MCF 10A (cell line): Measurements from ENCODE around the gene GAS1. TPM values are rescaled to one million over a fixed set of nuclear protein-coding genes. Genes with fewer than 3 reads are reported as not detected.

Experiments
- BruUV-seq: library from RNA; stranded (reverse); fragments of 400-500 nt; replicated peaks from 2 replicates; lab custom pipeline; 2021; lab: Mats Ljungman, UMichigan
- CTCF ChIA-PET: fragments of 300-600 bp; sonication (Branson Sonifier 250); formaldehyde crosslinking; extraction: SDS; loops from one replicate; lab custom pipeline; 2021; ENCODE audit warnings: antibody characterized with exemption, inconsistent platforms; lab: Yijun Ruan, JAX
- POLR2A ChIA-PET: fragments of 300-600, 350-650 bp; sonication (Branson Sonifier 250); formaldehyde crosslinking; extraction: SDS; loops from one replicate; lab custom pipeline; 2020; ENCODE audit warnings: antibody characterized with exemption, inconsistent platforms; lab: Yijun Ruan, JAX
- DNase-seq: peaks from one replicate; pipeline ENCODE4 v3.0.0-alpha.2; 2018; ENCODE audit not compliant: unreplicated experiment
- H3K27ac Mint-ChIP-seq: one replicate; pipeline ENCODE4 v1.8.0; 2022; ENCODE audit warnings: mild to moderate bottlenecking, low read depth, mixed read lengths; ENCODE audit not compliant: unreplicated experiment
- H3K27me3 Mint-ChIP-seq: one replicate; pipeline ENCODE4 v1.8.0; 2022; ENCODE audit warnings: mixed read lengths; ENCODE audit not compliant: insufficient read depth, unreplicated experiment
- H3K36me3 Mint-ChIP-seq: one replicate; pipeline ENCODE4 v1.8.0; 2022; ENCODE audit warnings: mild to moderate bottlenecking, moderate library complexity, mixed read lengths; ENCODE audit not compliant: insufficient read depth, unreplicated experiment
- H3K4me1 Mint-ChIP-seq: one replicate; pipeline ENCODE4 v1.8.0; 2022; ENCODE audit warnings: mixed read lengths; ENCODE audit not compliant: insufficient read depth, unreplicated experiment
- H3K4me3 Mint-ChIP-seq: one replicate; pipeline ENCODE4 v1.8.0; 2022; ENCODE audit warnings: mild to moderate bottlenecking, moderate library complexity, mixed read lengths; ENCODE audit not compliant: unreplicated experiment
- H3K9me3 Mint-ChIP-seq: one replicate; pipeline ENCODE4 v1.8.0; 2022; ENCODE audit warnings: mixed read lengths; ENCODE audit not compliant: unreplicated experiment
- intact Hi-C: fragments of 100-400 bp; cut with micrococcal nuclease; formaldehyde crosslinking; loops from 2 replicates; pipeline ENCODE4 v1.14.1; 2022
- total RNA-seq: library from RNA; stranded (reverse); gene quantifications from 2 replicates; pipeline ENCODE4 v1.2.3, GENCODE V29; 2022
- TF ChIP-seq, protein P1 (sequence below): fragments of 200-600 bp; IDR thresholded peaks from one replicate; pipeline ENCODE4 v1.8.0; 2022; ENCODE audit warnings: antibody characterized with exemption, mild to moderate bottlenecking; ENCODE audit not compliant: unreplicated experiment

Gene GAS1
- total RNA-seq, 1 experiment from 2014 or later = 11.4 TPM

- Mint-ChIP-seq H3K4me3 (no peak overlapping the region), H3K27ac (no peak overlapping the region), H3K9me3 (no peaks in the 10 kb centered on the region), H3K36me3 (no peaks in the 10 kb centered on the region), H3K4me1 (peaks cover 5% of the 10 kb centered on the region), H3K27me3 (no peaks in the 10 kb centered on the region)
- CTCF ChIA-PET = no interaction called here
- TF ChIP-seq, protein P1, sequence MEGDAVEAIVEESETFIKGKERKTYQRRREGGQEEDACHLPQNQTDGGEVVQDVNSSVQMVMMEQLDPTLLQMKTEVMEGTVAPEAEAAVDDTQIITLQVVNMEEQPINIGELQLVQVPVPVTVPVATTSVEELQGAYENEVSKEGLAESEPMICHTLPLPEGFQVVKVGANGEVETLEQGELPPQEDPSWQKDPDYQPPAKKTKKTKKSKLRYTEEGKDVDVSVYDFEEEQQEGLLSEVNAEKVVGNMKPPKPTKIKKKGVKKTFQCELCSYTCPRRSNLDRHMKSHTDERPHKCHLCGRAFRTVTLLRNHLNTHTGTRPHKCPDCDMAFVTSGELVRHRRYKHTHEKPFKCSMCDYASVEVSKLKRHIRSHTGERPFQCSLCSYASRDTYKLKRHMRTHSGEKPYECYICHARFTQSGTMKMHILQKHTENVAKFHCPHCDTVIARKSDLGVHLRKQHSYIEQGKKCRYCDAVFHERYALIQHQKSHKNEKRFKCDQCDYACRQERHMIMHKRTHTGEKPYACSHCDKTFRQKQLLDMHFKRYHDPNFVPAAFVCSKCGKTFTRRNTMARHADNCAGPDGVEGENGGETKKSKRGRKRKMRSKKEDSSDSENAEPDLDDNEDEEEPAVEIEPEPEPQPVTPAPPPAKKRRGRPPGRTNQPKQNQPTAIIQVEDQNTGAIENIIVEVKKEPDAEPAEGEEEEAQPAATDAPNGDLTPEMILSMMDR = no peak
- no TSS peak for BruUV-seq
- POLR2A ChIA-PET = no interaction called here
- intact Hi-C loops = no loop called here
- no peak for DNase-seq
Observed at GRCh38 chr9:86955042-86955441, 7.7 kb upstream of the GAS1 start.

- H3K4me3 Mint-ChIP-seq = no peak overlapping the region
- ChIA-PET POLR2A (interaction anchor here (1.4 kb wide), 1 partner anchor 28 kb away, joined by 3 read pairs; no protein-coding TSS in a partner anchor), CTCF (interaction anchor here (0.7 kb wide), 1 partner anchor 203 kb away, joined by 3 read pairs; no protein-coding TSS in a partner anchor)
- H3K27me3 Mint-ChIP-seq = no peaks in the 10 kb centered on the region
- TF ChIP-seq, protein P1 = no peak
- H3K36me3 Mint-ChIP-seq = no peaks in the 10 kb centered on the region
- H3K9me3 Mint-ChIP-seq = no peaks in the 10 kb centered on the region
- H3K4me1 Mint-ChIP-seq = no peaks in the 10 kb centered on the region
- no peak overlapping the region for H3K27ac Mint-ChIP-seq
- DNase-seq = no peak
- intact Hi-C loops = no loop called here
- no TSS peak for BruUV-seq
Observed at GRCh38 chr9:86953181-86953580, 5.9 kb upstream of the GAS1 start.

DNA sequence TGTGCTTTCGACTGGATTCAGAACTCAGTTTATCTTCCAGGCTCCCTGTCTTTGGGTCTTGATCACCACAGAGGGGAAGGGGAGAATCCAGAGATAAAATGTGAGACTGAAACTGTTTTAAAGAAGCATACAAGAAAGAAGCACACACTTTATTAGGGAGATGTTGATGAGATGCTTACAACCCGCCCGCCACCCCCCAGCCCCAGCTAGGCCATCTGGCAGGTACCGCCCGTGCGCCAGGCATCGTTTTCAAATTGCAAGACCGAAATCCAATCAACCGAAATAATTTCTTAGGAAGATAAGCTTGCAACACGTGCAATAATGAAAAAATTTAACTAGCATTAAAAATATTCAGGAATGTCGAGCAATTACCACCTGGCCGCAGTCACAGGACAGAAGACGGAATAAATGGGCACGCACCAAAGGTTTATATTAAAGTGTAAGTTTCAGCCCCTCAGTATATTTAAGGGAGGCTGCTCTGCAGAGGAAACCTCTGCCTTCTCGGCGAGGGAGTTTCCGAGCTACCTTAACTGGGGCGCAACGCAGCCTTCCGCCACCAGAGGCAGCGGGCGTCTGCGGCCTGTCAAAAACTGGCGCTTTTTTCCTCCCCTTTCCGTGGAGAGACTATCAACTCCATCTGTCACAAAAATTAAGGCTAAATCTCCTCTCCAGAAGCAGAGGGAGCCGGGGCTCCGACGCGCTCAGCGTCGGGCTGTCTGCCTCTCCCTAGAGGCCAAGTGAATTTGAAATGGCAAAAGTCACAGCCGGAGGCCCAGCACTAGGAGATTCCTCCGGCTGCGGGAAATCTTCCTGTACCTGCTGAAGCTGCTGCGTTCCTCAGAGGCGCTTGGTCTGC lies 996 bp upstream of the GAS1 start:
- TF ChIP-seq, protein P1 = peak; percentile 77
- ChIA-PET CTCF (interaction anchor here (0.6 to 3.1 kb wide), 37 partner anchors 9 to 578 kb away, joined by 3 to 30 read pairs (median 4); no protein-coding TSS in a partner anchor), POLR2A (interaction anchor here (0.6 to 6.7 kb wide), 34 partner anchors 10 to 596 kb away, joined by 3 to 174 read pairs (median 4); no protein-coding TSS in a partner anchor)
- Mint-ChIP-seq H3K27me3 (no peaks in the 10 kb centered on the region), H3K27ac (peak overlapping the region; percentile 91), H3K4me3 (peak overlapping the region; percentile 98), H3K9me3 (no peaks in the 10 kb centered on the region), H3K4me1 (peaks cover 6% of the 10 kb centered on the region), H3K36me3 (peaks cover 20% of the 10 kb centered on the region)
- BruUV-seq = no TSS peak
- intact Hi-C loops = loop anchor here (1.0 to 10.0 kb wide), 7 partner anchors 35 to 376 kb away; no protein-coding TSS in a partner anchor
- peak; percentile 85 for DNase-seq
